ENCODE measurements around the gene NR2C2.

GRCh38 chr3:15063238-15063637 lies 115.9 kb downstream of the NR2C2 start:
- TF ChIP-seq POLR2AphosphoS5 (IDR thresholded peaks at IDR 0.05; ENCODE audit: low read depth, low read length) (no peak), REST (IDR thresholded peaks at IDR 0.05; ENCODE audit: insufficient read depth in 1 of 2, low read depth in 2 of 2, low read length in 2 of 2) (no peak), SIN3A (IDR thresholded peaks at IDR 0.05; ENCODE audit: borderline replicate concordance, insufficient read depth, low read length) (no peak), FOXP2 (optimal IDR thresholded peaks at IDR 0.05; ENCODE audit: borderline replicate concordance, extremely low read depth, extremely low read length, insufficient read depth) (no peak), TAF1 (IDR thresholded peaks at IDR 0.05; ENCODE audit: borderline replicate concordance, insufficient read depth, low read length) (no peak)
